Activated CD4-positive, alpha-beta memory T cell treated with anti-CD3 and anti-CD28 coated beads, Interleukin-2, amount 10 ng/mL, durations not matched to agents 7 days and 5 days (primary cell): Measurements from ENCODE around the gene MUC20. TPM values are rescaled to one million over a fixed set of nuclear protein-coding genes. Genes with fewer than 3 reads are reported as not detected.
"Not testable (repeated sequence)": the region's sequence is repeated elsewhere in the genome, so short reads cannot be mapped to it uniquely, and the experiment has no call there.

Source experiments
- CTCF ChIA-PET: fragments of 350-600 bp; sonication (Branson Sonifier 250); formaldehyde crosslinking; loops from one replicate; lab custom pipeline; 2021; ENCODE audit warnings: antibody characterized with exemption, inconsistent platforms; lab: Charles Lee
- POLR2A ChIA-PET: fragments of 350-600 bp; sonication (Branson Sonifier 250); formaldehyde crosslinking; loops from one replicate; lab custom pipeline; 2021; ENCODE audit warnings: antibody characterized with exemption; lab: Charles Lee
- DNase-seq: peaks from one replicate; pipeline ENCODE4 v3.0.0-alpha.2; 2020
- H3K27ac Mint-ChIP-seq: one replicate; pipeline ENCODE4 v1.8.0; 2021; ENCODE audit warnings: mild to moderate bottlenecking, mixed read lengths
- H3K27me3 Mint-ChIP-seq: one replicate; pipeline ENCODE4 v1.8.0; 2021; ENCODE audit warnings: mixed read lengths
- H3K36me3 Mint-ChIP-seq: one replicate; pipeline ENCODE4 v1.8.0; 2021; ENCODE audit warnings: low read depth, mixed read lengths
- H3K4me1 Mint-ChIP-seq: one replicate; pipeline ENCODE4 v1.8.0; 2021; ENCODE audit warnings: mixed read lengths
- H3K4me3 Mint-ChIP-seq: one replicate; pipeline ENCODE4 v1.8.0; 2021; ENCODE audit warnings: mild to moderate bottlenecking, mixed read lengths
- H3K9me3 Mint-ChIP-seq: one replicate; pipeline ENCODE4 v1.8.0; 2021; ENCODE audit warnings: mixed read lengths
- total RNA-seq, 2 experiments: library from RNA; stranded (reverse); gene quantifications; one replicate each; pipeline ENCODE4 v1.2.3, GENCODE V29; 2021

MUC20 gene, protein sequence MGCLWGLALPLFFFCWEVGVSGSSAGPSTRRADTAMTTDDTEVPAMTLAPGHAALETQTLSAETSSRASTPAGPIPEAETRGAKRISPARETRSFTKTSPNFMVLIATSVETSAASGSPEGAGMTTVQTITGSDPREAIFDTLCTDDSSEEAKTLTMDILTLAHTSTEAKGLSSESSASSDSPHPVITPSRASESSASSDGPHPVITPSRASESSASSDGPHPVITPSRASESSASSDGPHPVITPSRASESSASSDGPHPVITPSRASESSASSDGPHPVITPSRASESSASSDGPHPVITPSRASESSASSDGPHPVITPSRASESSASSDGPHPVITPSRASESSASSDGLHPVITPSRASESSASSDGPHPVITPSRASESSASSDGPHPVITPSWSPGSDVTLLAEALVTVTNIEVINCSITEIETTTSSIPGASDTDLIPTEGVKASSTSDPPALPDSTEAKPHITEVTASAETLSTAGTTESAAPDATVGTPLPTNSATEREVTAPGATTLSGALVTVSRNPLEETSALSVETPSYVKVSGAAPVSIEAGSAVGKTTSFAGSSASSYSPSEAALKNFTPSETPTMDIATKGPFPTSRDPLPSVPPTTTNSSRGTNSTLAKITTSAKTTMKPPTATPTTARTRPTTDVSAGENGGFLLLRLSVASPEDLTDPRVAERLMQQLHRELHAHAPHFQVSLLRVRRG
- 1 to 10 TPM; 1.2 to 2.8 TPM for total RNA-seq

DNA sequence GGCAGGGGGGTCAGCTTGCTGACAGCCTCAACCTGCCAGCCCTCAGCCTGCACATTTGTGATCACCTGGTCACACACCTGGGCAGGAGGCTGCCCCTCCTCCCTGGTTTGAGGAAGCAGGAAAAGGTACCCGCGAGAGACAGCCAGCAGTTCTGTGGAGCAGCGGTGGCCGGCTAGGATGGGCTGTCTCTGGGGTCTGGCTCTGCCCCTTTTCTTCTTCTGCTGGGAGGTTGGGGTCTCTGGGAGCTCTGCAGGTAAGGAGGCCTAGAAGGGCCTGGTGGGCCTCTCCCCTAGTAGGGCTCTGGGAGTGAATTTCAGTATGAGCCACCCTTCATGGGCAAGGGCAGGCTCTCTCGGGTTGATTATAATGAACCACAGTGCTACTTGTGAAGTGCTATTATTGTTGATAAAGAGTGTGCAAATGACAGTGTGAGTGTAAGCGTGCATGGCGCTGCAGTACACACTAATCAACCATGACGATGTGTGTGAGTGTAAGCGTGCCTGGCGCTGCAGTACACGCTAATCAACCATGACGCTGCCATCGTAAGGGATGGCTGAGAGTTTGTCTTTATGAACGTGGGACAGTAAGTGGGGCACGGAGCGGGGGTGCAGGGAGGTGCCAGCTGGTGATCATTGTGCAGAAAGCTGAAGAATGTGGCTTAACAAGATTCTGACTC, at the start of gene MUC20:
MUC20 (plus strand) TSS at position 148 of the 676 bp plus-strand sequence; CDS start at position 178, 30 bp downstream.
- POLR2A ChIA-PET, H3K27ac Mint-ChIP-seq, DNase-seq, H3K4me1 Mint-ChIP-seq, H3K4me3 Mint-ChIP-seq, H3K9me3 Mint-ChIP-seq, H3K27me3 Mint-ChIP-seq, H3K36me3 Mint-ChIP-seq: not testable (repeated sequence)
- CTCF ChIA-PET, result interaction anchor here (1.8 kb wide), 1 partner anchor 130 kb away, joined by 10 read pairs; no protein-coding TSS in a partner anchor

DNA sequence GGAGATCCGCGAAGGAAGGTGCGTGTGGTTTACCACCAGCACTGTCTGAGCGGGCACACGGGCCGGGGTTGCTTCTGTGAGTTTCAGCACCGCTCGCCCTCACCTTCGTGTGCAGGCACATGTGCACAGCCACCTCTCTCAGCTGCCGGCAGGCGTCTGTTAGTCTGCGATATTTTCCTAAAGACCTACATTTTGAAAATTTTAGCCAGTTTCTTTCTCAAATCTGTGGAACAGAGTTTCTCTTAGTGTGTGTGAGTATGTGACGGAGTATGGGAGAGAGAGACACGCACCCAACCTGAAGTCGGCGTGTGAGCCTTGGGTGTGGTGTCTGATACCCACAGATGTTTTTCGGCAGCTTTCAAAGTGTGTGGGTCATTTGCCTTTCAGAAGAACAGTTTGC, 49.5 kb upstream of the MUC20 start:
- H3K27ac Mint-ChIP-seq, H3K4me1 Mint-ChIP-seq, H3K4me3 Mint-ChIP-seq, CTCF ChIA-PET, H3K9me3 Mint-ChIP-seq, DNase-seq, H3K27me3 Mint-ChIP-seq, POLR2A ChIA-PET: not testable (repeated sequence)
- H3K36me3 Mint-ChIP-seq, result peaks cover 17% of the 10 kb centered on the region

DNA sequence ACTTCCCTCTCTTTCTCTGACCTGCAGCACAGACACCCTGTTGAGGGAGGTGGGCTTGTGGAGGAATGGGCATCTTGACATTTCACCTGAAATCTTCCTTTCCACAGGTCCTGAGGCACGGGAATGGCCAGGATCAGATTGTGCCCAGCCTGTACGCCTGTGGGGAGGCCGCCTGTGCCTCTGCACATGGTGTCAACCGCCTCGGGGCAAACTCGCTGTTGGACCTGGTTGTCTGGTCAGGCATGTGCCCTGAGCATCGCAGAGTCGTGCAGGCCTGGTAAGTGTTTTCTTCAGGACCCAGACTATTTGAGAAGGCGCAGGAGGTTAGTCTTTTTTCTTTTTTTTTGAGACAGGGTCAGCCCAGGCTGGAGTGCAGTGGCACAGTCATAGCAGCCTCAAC, 47.1 kb upstream of the MUC20 start:
- H3K9me3 Mint-ChIP-seq, H3K4me1 Mint-ChIP-seq, DNase-seq, H3K4me3 Mint-ChIP-seq, CTCF ChIA-PET, H3K27me3 Mint-ChIP-seq, H3K27ac Mint-ChIP-seq, POLR2A ChIA-PET: not testable (repeated sequence)
- peaks cover 30% of the 10 kb centered on the region for H3K36me3 Mint-ChIP-seq

DNA sequence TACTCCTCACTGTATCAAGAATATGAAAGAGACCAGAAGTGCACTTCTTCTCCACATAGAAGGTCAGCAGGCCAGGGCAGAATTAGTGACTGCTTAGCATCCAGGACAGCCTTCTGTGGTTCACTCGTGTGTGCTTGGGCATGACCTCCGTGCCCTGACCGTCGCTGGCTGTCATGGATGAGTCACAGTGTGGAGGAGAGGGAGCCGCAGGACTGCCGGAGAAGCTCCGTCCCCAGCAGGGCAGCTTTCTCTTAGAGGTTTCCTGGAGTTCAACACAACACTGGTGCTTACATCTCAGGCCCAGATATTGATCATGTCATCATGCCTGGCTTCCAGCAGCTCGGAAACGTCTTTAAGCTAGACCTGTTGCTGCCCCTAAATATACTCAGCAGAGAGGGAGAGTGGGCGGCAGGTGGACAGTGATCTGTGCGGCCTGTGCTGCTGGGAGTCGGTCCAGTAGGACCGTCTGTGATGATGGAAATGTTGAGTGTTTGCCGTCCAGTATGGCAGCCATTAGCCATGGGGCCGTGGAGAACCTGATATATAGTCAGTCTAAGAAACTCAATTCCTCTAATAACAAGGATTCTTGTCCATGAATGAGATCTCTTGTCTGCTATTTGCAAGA, 42.3 kb upstream of the MUC20 start:
- H3K27me3 Mint-ChIP-seq, POLR2A ChIA-PET, H3K9me3 Mint-ChIP-seq, CTCF ChIA-PET, H3K4me1 Mint-ChIP-seq, H3K27ac Mint-ChIP-seq, H3K4me3 Mint-ChIP-seq, DNase-seq: not testable (repeated sequence)
- peaks cover 33% of the 10 kb centered on the region for H3K36me3 Mint-ChIP-seq

DNA sequence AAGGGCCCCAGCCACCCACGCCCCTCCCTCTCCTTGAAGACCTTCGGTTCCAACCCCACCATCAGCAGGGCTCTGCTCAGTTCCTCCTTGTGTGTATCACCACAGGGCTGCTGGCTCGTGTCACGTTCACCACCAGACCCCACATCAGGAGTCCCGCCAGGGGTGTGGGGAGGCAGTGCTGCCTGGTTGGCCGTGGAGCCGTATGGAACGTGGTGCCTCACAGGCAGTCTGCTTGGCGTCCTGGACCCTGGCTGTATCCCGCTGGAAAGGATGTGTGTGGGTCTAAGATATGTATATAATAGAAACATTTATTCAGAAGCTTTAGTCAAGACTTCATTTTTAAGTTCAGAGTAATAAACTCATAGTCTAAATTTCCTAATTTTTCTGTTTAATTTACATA, 40.1 kb upstream of the MUC20 start:
- H3K27ac Mint-ChIP-seq, CTCF ChIA-PET, POLR2A ChIA-PET, H3K9me3 Mint-ChIP-seq, H3K4me1 Mint-ChIP-seq, DNase-seq, H3K27me3 Mint-ChIP-seq, H3K4me3 Mint-ChIP-seq: not testable (repeated sequence)
- H3K36me3 Mint-ChIP-seq, result peaks cover 43% of the 10 kb centered on the region

DNA sequence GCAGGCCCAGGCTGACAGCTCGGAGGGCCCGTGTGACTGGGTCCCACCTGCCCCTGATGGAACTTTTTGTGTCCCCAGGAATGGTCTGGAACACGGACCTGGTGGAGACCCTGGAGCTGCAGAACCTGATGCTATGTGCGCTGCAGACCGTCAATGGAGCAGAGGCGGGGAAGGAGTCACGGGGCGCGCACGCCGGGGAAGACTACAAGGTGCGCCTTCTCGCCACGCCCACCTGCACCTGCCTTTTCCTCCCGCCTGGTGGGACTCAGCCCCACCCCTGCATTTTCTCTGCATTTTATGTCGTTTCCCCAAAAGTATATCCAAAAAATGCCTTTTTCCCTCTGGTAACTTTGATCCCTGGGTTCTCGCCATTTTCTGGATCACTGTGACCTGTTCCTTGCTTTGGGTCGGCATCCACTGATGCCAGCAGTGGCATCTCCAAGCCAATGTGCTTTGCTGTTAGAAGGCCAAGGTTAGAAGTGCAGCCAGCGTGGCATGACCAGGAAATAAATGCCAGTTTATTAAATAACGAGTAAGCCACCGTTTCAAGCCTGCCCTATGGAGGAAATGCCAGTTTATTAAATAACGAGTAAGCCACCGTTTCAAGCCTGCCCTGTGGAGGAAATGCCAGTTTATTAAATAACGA, 39.2 kb upstream of the MUC20 start:
- H3K4me1 Mint-ChIP-seq, CTCF ChIA-PET, H3K9me3 Mint-ChIP-seq, H3K4me3 Mint-ChIP-seq, H3K27me3 Mint-ChIP-seq, H3K27ac Mint-ChIP-seq, DNase-seq, POLR2A ChIA-PET: not testable (repeated sequence)
- H3K36me3 Mint-ChIP-seq, result peaks cover 49% of the 10 kb centered on the region

DNA sequence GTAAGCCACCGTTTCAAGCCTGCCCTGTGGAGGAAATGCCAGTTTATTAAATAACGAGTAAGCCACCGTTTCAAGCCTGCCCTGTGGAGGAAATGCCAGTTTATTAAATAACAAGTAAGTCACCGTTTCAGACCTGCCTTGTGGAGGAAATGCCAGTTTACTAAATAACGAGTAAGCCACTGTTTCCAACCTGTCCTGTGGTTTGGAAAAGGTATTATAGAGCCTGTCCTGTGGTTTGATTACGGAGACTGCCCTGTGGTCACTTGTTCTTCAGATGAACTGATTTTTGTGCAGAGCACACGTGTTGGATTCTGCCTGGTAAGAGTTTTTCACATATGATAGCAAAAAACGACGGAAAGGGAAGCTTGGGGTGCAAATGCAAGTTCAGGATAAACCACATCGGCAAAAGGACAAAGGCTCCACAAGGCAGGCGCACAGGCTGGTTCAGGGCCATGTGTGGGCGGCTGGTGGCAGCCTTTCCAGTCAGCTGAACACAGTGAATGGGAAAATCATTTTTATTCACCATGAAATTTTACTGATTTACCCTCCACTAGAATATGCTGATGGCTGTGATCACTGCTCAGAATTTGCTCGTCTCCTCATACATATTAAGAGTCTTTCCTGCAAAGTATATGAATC, 38.6 kb upstream of the MUC20 start:
- DNase-seq, CTCF ChIA-PET, H3K27me3 Mint-ChIP-seq, H3K27ac Mint-ChIP-seq, H3K9me3 Mint-ChIP-seq, H3K4me3 Mint-ChIP-seq, POLR2A ChIA-PET, H3K4me1 Mint-ChIP-seq: not testable (repeated sequence)
- peaks cover 53% of the 10 kb centered on the region for H3K36me3 Mint-ChIP-seq

DNA sequence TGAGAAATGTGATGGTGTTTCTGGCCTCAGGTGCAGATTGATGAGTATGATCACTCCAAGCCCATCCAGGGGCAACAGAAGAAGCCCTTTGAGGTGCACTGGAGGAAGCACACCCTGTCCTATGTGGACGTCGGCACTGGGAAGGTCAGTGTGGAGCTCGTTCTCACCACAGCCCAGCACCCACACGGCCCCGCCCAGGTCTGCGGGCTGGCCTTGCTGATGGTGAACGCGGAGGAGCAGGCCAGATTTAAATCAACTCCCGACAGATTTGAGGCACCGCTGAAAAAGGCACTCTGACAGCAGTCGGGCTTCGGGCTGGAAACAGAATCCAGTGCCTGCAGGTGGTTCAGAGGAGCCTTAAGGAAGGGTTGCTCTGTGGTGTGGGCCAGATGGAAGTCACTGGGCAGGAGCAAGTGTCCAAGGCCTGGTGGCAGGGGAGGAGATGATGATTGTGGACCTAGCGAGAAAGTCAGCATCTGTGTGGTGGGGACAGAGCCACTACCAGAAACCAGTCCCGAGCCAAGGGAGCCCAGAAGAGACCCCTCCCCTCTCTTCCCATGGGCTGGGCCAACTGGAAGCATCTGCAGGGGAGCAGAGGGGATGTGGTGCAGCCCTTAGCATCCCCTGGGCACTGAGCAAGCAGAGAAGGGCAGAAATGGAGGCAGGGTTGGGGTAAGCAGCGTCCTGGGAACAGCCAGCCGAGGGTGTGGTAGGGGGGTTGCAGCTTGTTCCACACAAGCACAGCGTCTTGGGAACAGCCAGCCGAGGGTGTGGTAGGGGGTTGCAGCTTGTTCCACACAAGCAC, 36.9 kb upstream of the MUC20 start:
- H3K9me3 Mint-ChIP-seq, H3K27me3 Mint-ChIP-seq, POLR2A ChIA-PET, DNase-seq, CTCF ChIA-PET, H3K4me3 Mint-ChIP-seq, H3K4me1 Mint-ChIP-seq: not testable (repeated sequence)
- Mint-ChIP-seq H3K36me3 (peaks cover 47% of the 10 kb centered on the region), H3K27ac (peak overlapping the region; percentile 44)

DNA sequence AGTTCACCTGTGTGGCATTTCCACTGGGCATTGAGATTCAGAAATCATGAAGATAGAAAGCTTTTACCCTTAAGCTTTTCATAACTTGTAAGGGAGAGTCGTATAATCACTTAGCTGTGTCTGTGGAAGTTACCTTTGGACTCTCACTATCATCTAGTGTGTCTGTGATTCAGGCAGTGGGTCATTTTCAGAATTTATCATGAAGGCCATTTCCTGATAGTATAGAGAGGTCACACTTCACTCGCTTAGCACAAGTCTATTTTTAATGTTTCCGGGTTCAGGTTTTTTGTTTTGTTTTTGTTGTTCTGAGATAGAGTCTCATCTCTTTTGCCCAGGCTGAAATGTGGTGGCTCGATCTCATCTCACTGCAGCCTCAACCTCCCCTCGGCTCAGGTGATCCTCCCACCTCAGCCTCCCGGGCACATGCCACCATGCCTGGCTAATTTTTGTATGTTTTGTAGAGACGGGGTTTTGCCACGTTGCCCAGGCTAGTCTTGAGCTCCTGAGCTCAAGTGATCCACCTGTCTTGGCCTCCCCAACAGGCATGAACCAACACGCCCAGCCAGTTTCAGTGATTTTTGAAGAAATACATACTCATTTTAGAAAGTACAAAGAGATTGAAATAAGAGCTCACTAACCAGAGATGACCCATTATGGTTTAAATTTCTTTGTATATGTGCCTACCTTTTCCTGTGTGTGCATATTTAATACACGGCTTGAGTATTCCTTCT, 36.1 kb upstream of the MUC20 start:
- H3K4me3 Mint-ChIP-seq, H3K27me3 Mint-ChIP-seq, POLR2A ChIA-PET, H3K4me1 Mint-ChIP-seq, DNase-seq, H3K27ac Mint-ChIP-seq, H3K9me3 Mint-ChIP-seq, CTCF ChIA-PET: not testable (repeated sequence)
- H3K36me3 Mint-ChIP-seq, result peaks cover 48% of the 10 kb centered on the region

DNA sequence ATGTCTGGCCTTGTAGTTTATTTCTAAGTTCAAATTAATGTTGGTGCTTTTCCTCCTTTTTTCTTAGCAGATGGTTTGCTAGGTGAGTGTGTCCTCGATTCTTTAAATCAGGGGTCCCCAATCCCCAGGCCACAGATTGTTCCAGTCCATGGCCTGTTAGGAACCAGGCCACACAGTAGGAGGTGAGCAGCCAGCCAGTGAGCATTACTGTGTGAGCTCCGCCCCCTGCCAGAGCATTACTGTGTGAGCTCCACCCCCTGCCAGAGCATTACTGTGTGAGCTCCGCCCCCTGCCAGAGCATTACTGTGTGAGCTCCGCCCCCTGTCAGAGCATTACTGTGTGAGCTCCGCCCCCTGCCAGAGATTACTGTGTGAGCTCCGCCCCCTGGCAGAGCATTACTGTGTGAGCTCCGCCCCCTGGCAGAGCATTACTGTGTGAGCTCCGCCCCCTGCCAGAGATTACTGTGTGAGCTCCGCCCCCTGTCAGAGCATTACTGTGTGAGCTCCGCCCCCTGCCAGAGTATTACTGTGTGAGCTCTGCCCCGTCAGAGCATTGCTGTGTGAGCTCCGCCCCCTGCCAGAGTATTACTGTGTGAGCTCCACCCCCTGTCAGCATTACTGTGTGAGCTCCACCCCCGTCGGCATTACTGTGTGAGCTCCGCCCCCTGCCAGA, 34.1 kb upstream of the MUC20 start:
- peak; percentile 33 for DNase-seq
- H3K9me3 Mint-ChIP-seq, CTCF ChIA-PET, H3K27ac Mint-ChIP-seq, POLR2A ChIA-PET, H3K27me3 Mint-ChIP-seq, H3K4me3 Mint-ChIP-seq: not testable (repeated sequence)
- peaks cover 13% of the 10 kb centered on the region for H3K4me1 Mint-ChIP-seq
- peaks cover 53% of the 10 kb centered on the region for H3K36me3 Mint-ChIP-seq

DNA sequence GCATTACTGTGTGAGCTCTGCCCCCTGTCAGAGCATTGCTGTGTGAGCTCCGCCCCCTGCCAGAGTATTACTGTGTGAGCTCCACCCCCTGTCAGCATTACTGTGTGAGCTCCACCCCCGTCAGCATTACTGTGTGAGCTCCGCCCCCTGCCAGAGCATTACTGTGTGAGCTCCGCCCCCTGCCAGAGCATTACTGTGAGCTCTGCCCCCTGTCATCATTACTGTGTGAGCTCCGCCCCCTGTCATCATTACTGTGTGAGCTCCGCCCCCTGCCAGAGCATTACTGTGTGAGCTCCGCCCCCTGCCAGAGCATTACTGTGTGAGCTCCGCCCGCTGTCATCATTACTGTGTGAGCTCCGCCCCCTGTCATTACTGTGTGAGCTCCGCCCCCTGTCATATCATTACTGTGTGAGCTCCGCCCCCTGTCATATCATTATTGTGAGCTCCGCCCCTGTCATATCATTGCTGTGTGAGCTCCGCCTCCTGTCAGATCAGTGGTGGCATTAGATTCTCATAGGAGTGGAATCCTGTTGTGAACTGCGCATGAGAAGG, 33.5 kb upstream of the MUC20 start:
- peak; percentile 28 for DNase-seq
- CTCF ChIA-PET, H3K27me3 Mint-ChIP-seq, POLR2A ChIA-PET, H3K9me3 Mint-ChIP-seq, H3K4me3 Mint-ChIP-seq, H3K27ac Mint-ChIP-seq: not testable (repeated sequence)
- Mint-ChIP-seq H3K36me3 (peaks cover 57% of the 10 kb centered on the region), H3K4me1 (peaks cover 19% of the 10 kb centered on the region)
